ENCODE measurements around the gene PTPRD. TPM values are rescaled to one million over a fixed set of nuclear protein-coding genes. Genes with fewer than 3 reads are reported as not detected.

Gene PTPRD
- total RNA-seq, 1 experiment from 2014 or later, result not detected

GRCh38 chr9:10032166-10032565 lies 580.6 kb downstream of the PTPRD start:
- no peaks in the 10 kb centered on the region for H3K27me3 ChIP-seq (ENCODE audit: control insufficient read depth, insufficient read depth, low read length)
- no peaks in the 10 kb centered on the region for H3K4me1 ChIP-seq (ENCODE audit: control insufficient read depth, insufficient read depth, low read length)
- H3K4me3 ChIP-seq (ENCODE audit: low read depth in 2 of 2, low read length in 2 of 2), result no peak overlapping the region
- ATAC-seq (no peak), DNase-seq (ENCODE audit: low read depth, low spot score) (no peak)
- POLR2A ChIA-PET, result no interaction called here
- intact Hi-C loops (cut with micrococcal nuclease; ENCODE audit: unreplicated experiment) (no loop called here), in situ Hi-C loops (cut with HindIII; ENCODE audit: low pct_unique_long_range_greater_than_20kb, low sequenced_read_pairs) (no loop called here)
- no peak overlapping the region for H3K27ac ChIP-seq (ENCODE audit: low read length)
- H3K9me3 ChIP-seq (ENCODE audit: control insufficient read depth, insufficient read depth, low read depth, low read length), result no peaks in the 10 kb centered on the region
- no TSS peak for BruUV-seq (replicated peaks)
- H3K36me3 ChIP-seq (ENCODE audit: control insufficient read depth, insufficient read depth, low read length), result no peaks in the 10 kb centered on the region
- CTCF ChIA-PET, result no interaction called here
- no peak for TF ChIP-seq TCF7L2 (IDR thresholded peaks at IDR 0.05; ENCODE audit: low read depth, low read length)
- no peak for TF ChIP-seq POLR2AphosphoS5 (IDR thresholded peaks at IDR 0.05; ENCODE audit: low read depth, low read length)
- no peak for TF ChIP-seq CTCF (IDR thresholded peaks at IDR 0.05)
- no peak for TF ChIP-seq SIN3A (IDR thresholded peaks at IDR 0.05; ENCODE audit: borderline replicate concordance, insufficient read depth, low read depth, low read length)
- TF ChIP-seq, protein P1, sequence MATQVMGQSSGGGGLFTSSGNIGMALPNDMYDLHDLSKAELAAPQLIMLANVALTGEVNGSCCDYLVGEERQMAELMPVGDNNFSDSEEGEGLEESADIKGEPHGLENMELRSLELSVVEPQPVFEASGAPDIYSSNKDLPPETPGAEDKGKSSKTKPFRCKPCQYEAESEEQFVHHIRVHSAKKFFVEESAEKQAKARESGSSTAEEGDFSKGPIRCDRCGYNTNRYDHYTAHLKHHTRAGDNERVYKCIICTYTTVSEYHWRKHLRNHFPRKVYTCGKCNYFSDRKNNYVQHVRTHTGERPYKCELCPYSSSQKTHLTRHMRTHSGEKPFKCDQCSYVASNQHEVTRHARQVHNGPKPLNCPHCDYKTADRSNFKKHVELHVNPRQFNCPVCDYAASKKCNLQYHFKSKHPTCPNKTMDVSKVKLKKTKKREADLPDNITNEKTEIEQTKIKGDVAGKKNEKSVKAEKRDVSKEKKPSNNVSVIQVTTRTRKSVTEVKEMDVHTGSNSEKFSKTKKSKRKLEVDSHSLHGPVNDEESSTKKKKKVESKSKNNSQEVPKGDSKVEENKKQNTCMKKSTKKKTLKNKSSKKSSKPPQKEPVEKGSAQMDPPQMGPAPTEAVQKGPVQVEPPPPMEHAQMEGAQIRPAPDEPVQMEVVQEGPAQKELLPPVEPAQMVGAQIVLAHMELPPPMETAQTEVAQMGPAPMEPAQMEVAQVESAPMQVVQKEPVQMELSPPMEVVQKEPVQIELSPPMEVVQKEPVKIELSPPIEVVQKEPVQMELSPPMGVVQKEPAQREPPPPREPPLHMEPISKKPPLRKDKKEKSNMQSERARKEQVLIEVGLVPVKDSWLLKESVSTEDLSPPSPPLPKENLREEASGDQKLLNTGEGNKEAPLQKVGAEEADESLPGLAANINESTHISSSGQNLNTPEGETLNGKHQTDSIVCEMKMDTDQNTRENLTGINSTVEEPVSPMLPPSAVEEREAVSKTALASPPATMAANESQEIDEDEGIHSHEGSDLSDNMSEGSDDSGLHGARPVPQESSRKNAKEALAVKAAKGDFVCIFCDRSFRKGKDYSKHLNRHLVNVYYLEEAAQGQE (IDR thresholded peaks at IDR 0.05; ENCODE audit: insufficient read depth in 1 of 2, low read depth in 2 of 2, low read length in 1 of 2), result no peak

DNA sequence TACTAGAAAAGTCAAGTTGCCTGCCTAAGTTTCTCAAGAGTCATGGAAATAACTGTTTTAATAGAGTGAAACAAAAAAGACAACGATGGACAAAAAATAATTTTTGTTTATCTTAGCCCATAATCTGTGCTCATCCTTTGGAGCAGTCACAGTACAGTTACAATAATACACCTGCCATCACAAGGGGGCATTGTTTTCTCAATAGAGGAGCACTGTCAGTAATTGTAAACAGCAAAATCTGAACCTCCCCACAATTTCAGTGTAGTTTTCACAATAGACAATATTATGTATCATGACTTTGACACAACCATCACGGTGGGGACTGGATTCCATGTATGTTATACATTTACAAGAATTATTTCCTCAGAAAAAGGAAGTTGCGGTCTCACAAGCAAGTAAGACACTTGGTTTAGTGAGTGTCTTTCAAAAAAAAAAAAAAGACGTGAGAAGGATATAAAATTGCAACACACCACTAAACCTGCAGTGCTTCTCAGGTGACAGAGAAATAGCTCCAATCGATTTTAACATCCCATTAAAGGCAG lies 586.3 kb downstream of the PTPRD start:
- BruUV-seq (replicated peaks), result no TSS peak
- Histone ChIP-seq H3K27ac (ENCODE audit: low read length) (no peak overlapping the region), H3K9me3 (ENCODE audit: control insufficient read depth, insufficient read depth, low read depth, low read length) (no peaks in the 10 kb centered on the region), H3K4me3 (ENCODE audit: low read depth in 2 of 2, low read length in 2 of 2) (no peak overlapping the region), H3K36me3 (ENCODE audit: control insufficient read depth, insufficient read depth, low read length) (no peaks in the 10 kb centered on the region), H3K27me3 (ENCODE audit: control insufficient read depth, insufficient read depth, low read length) (no peaks in the 10 kb centered on the region), H3K4me1 (ENCODE audit: control insufficient read depth, insufficient read depth, low read length) (no peaks in the 10 kb centered on the region)
- intact Hi-C loops (cut with micrococcal nuclease; ENCODE audit: unreplicated experiment) (no loop called here), in situ Hi-C loops (cut with HindIII; ENCODE audit: low pct_unique_long_range_greater_than_20kb, low sequenced_read_pairs) (no loop called here)
- TF ChIP-seq TCF7L2 (IDR thresholded peaks at IDR 0.05; ENCODE audit: low read depth, low read length), result no peak
- TF ChIP-seq, protein P1 (IDR thresholded peaks at IDR 0.05; ENCODE audit: insufficient read depth in 1 of 2, low read depth in 2 of 2, low read length in 1 of 2), result no peak
- ATAC-seq (no peak), DNase-seq (ENCODE audit: low read depth, low spot score) (no peak)
- CTCF ChIA-PET, result no interaction called here
- POLR2A ChIA-PET, result no interaction called here
